IPS-15b (cell line): Measurements from ENCODE around the gene ACTRT2.

ENCODE experiments used
- H3K27me3 ChIP-seq: one replicate; pipeline ENCODE4 v1.6.1; 2013; ENCODE audit warnings: low read length; ENCODE audit not compliant: control insufficient read depth, insufficient read depth
- H3K36me3 ChIP-seq: one replicate; pipeline ENCODE4 v1.6.1; 2013; ENCODE audit warnings: low read length; ENCODE audit not compliant: control insufficient read depth, insufficient read depth
- H3K4me1 ChIP-seq: one replicate; pipeline ENCODE4 v1.6.1; 2013; ENCODE audit warnings: mild to moderate bottlenecking, low read length; ENCODE audit not compliant: control insufficient read depth, insufficient read depth
- H3K4me3 ChIP-seq: one replicate; pipeline ENCODE4 v1.5.1; 2013; ENCODE audit warnings: low read depth, low read length
- H3K9ac ChIP-seq: one replicate; pipeline ENCODE4 v1.6.1; 2013; ENCODE audit warnings: low read depth, mild to moderate bottlenecking, low read length
- H3K9me3 ChIP-seq: one replicate; pipeline ENCODE4 v1.6.1; 2013; ENCODE audit warnings: mild to moderate bottlenecking, low read length; ENCODE audit not compliant: control insufficient read depth, insufficient read depth

Gene ACTRT2

GRCh38 chr1:3060601-3061551, 39.6 kb downstream of the ACTRT2 start:
- Histone ChIP-seq H3K4me1 (no peaks in the 10 kb centered on the region), H3K4me3 (no peak overlapping the region), H3K27me3 (peaks cover 50% of the 10 kb centered on the region), H3K9ac (no peak overlapping the region), H3K9me3 (no peaks in the 10 kb centered on the region), H3K36me3 (no peaks in the 10 kb centered on the region)

GRCh38 chr1:3061566-3061965, 40.3 kb downstream of the ACTRT2 start:
- Histone ChIP-seq H3K27me3 (peaks cover 57% of the 10 kb centered on the region), H3K4me3 (no peak overlapping the region), H3K9me3 (no peaks in the 10 kb centered on the region), H3K4me1 (no peaks in the 10 kb centered on the region), H3K36me3 (no peaks in the 10 kb centered on the region), H3K9ac (no peak overlapping the region)

- no peaks in the 10 kb centered on the region for H3K4me1 ChIP-seq
- H3K36me3 ChIP-seq, result no peaks in the 10 kb centered on the region
- H3K9me3 ChIP-seq, result no peaks in the 10 kb centered on the region
- peaks cover 62% of the 10 kb centered on the region for H3K27me3 ChIP-seq
- no peak overlapping the region for H3K9ac ChIP-seq
- peak overlapping the region; percentile 35 for H3K4me3 ChIP-seq
These were observed 40.8 kb downstream of the ACTRT2 start for GRCh38 chr1:3061981-3062615.

- H3K27me3 ChIP-seq, result peaks cover 66% of the 10 kb centered on the region
- no peaks in the 10 kb centered on the region for H3K36me3 ChIP-seq
- no peak overlapping the region for H3K9ac ChIP-seq
- H3K4me3 ChIP-seq, result peak overlapping the region; percentile 52
- no peaks in the 10 kb centered on the region for H3K4me1 ChIP-seq
- H3K9me3 ChIP-seq, result no peaks in the 10 kb centered on the region
These were observed 41.5 kb downstream of the ACTRT2 start for GRCh38 chr1:3062616-3063378.

- H3K4me3 ChIP-seq, result peak overlapping the region; percentile 52
- no peaks in the 10 kb centered on the region for H3K4me1 ChIP-seq
- H3K27me3 ChIP-seq, result peaks cover 69% of the 10 kb centered on the region
- no peaks in the 10 kb centered on the region for H3K9me3 ChIP-seq
- H3K36me3 ChIP-seq, result no peaks in the 10 kb centered on the region
- H3K9ac ChIP-seq, result no peak overlapping the region
These were observed 42.4 kb downstream of the ACTRT2 start for GRCh38 chr1:3063379-3064295.

GRCh38 chr1:3064296-3064850, 43.1 kb downstream of the ACTRT2 start:
- H3K4me3 ChIP-seq, result no peak overlapping the region
- no peaks in the 10 kb centered on the region for H3K9me3 ChIP-seq
- no peaks in the 10 kb centered on the region for H3K36me3 ChIP-seq
- peaks cover 69% of the 10 kb centered on the region for H3K27me3 ChIP-seq
- no peak overlapping the region for H3K9ac ChIP-seq
- no peaks in the 10 kb centered on the region for H3K4me1 ChIP-seq

- H3K27me3 ChIP-seq, result peaks cover 69% of the 10 kb centered on the region
- no peak overlapping the region for H3K9ac ChIP-seq
- no peak overlapping the region for H3K4me3 ChIP-seq
- no peaks in the 10 kb centered on the region for H3K36me3 ChIP-seq
- H3K9me3 ChIP-seq, result no peaks in the 10 kb centered on the region
- no peaks in the 10 kb centered on the region for H3K4me1 ChIP-seq
These were observed 43.6 kb downstream of the ACTRT2 start for GRCh38 chr1:3064901-3065300.

GRCh38 chr1:3065396-3065795, 44.1 kb downstream of the ACTRT2 start:
- Histone ChIP-seq H3K4me3 (no peak overlapping the region), H3K36me3 (no peaks in the 10 kb centered on the region), H3K9me3 (no peaks in the 10 kb centered on the region), H3K4me1 (no peaks in the 10 kb centered on the region), H3K9ac (no peak overlapping the region), H3K27me3 (peaks cover 68% of the 10 kb centered on the region)

- Histone ChIP-seq H3K9me3 (no peaks in the 10 kb centered on the region), H3K4me3 (no peak overlapping the region), H3K9ac (no peak overlapping the region), H3K36me3 (no peaks in the 10 kb centered on the region), H3K4me1 (no peaks in the 10 kb centered on the region), H3K27me3 (peaks cover 68% of the 10 kb centered on the region)
These were observed 44.5 kb downstream of the ACTRT2 start for GRCh38 chr1:3065797-3066196.

GRCh38 chr1:3066250-3066711, 45.0 kb downstream of the ACTRT2 start:
- Histone ChIP-seq H3K9ac (no peak overlapping the region), H3K4me1 (no peaks in the 10 kb centered on the region), H3K36me3 (no peaks in the 10 kb centered on the region), H3K27me3 (peaks cover 68% of the 10 kb centered on the region), H3K4me3 (no peak overlapping the region), H3K9me3 (no peaks in the 10 kb centered on the region)
